Astrocyte (in vitro differentiated cells and primary cell): ENCODE measurements around the gene RUBCNL. TPM values are rescaled to one million over a fixed set of nuclear protein-coding genes. Genes with fewer than 3 reads are reported as not detected.

Source experiments
- DNase-seq: peaks from one replicate; pipeline ENCODE4 v3.0.0-alpha.2; 2010; ENCODE audit warnings: low read depth
- FAIRE-seq: peaks from 2 replicates; lab custom pipeline; 2011; peaks lifted over from hg19 to GRCh38; lab: Jason Lieb, UNC
- H2AFZ ChIP-seq: 2 replicates; pipeline ENCODE4 v1.6.0; 2012; ENCODE audit warnings: low read depth, low read length, inconsistent platforms
- H3K27ac ChIP-seq: 2 replicates; pipeline ENCODE4 v1.5.1; 2011; ENCODE audit warnings: low read depth, low read length, inconsistent platforms
- H3K27me3 ChIP-seq: 2 replicates; pipeline ENCODE4 v1.6.0; 2011; ENCODE audit warnings: low read length, inconsistent platforms; ENCODE audit not compliant: insufficient read depth
- H3K36me3 ChIP-seq: 2 replicates; pipeline ENCODE4 v1.5.1; 2011; ENCODE audit warnings: low read length, inconsistent platforms; ENCODE audit not compliant: insufficient read depth
- H3K4me1 ChIP-seq: 2 replicates; pipeline ENCODE4 v1.5.1; 2011; ENCODE audit warnings: low read length, inconsistent platforms; ENCODE audit not compliant: insufficient read depth
- H3K4me2 ChIP-seq: 2 replicates; pipeline ENCODE4 v1.6.0; 2012; ENCODE audit warnings: low read length, inconsistent platforms
- H3K4me3 ChIP-seq: 2 replicates; pipeline ENCODE4 v1.5.1; 2011; ENCODE audit warnings: low read depth, mild to moderate bottlenecking, low read length, inconsistent platforms; ENCODE audit not compliant: insufficient read depth
- H3K79me2 ChIP-seq: 2 replicates; pipeline ENCODE4 v1.6.0; 2012; ENCODE audit warnings: mild to moderate bottlenecking, low read length, inconsistent platforms; ENCODE audit not compliant: insufficient read depth
- H3K9ac ChIP-seq: 2 replicates; pipeline ENCODE4 v1.6.0; 2012; ENCODE audit warnings: mild to moderate bottlenecking, low read length, inconsistent platforms
- H3K9me3 ChIP-seq: 2 replicates; pipeline ENCODE4 v1.5.1; 2012; ENCODE audit warnings: low read depth, mild to moderate bottlenecking, low read length, inconsistent platforms; ENCODE audit not compliant: insufficient read depth
- H4K20me1 ChIP-seq: 2 replicates; pipeline ENCODE4 v1.6.0; 2012; ENCODE audit warnings: low read length, inconsistent platforms; ENCODE audit not compliant: insufficient read depth
- H3K27ac Mint-ChIP-seq: one replicate; pipeline ENCODE4 v1.8.0; 2021; ENCODE audit warnings: mild to moderate bottlenecking, mixed read lengths; ENCODE audit not compliant: unreplicated experiment
- H3K27me3 Mint-ChIP-seq: one replicate; pipeline ENCODE4 v1.8.0; 2021; ENCODE audit warnings: low read depth, mixed read lengths; ENCODE audit not compliant: unreplicated experiment
- H3K36me3 Mint-ChIP-seq: one replicate; pipeline ENCODE4 v1.8.0; 2021; ENCODE audit warnings: low read depth, mixed read lengths; ENCODE audit not compliant: unreplicated experiment
- H3K4me1 Mint-ChIP-seq: one replicate; pipeline ENCODE4 v1.8.0; 2021; ENCODE audit warnings: low read depth, mixed read lengths; ENCODE audit not compliant: unreplicated experiment
- H3K4me3 Mint-ChIP-seq: one replicate; pipeline ENCODE4 v1.8.0; 2021; ENCODE audit warnings: mild to moderate bottlenecking, moderate library complexity, mixed read lengths; ENCODE audit not compliant: unreplicated experiment
- H3K9me3 Mint-ChIP-seq: one replicate; pipeline ENCODE4 v1.8.0; 2021; ENCODE audit warnings: mild to moderate bottlenecking, mixed read lengths; ENCODE audit not compliant: unreplicated experiment
- CTCF ChIP-seq: IDR thresholded peaks from 2 replicates; pipeline ENCODE4 v1.5.1; 2011; ENCODE audit warnings: low read depth, mild to moderate bottlenecking, inconsistent platforms, low read length, moderate library complexity; ENCODE audit not compliant: insufficient read depth
- EZH2 ChIP-seq: IDR thresholded peaks from 2 replicates; pipeline ENCODE4 v1.6.1; 2012; ENCODE audit warnings: mild to moderate bottlenecking, low read length, inconsistent platforms; ENCODE audit not compliant: insufficient read depth
- total RNA-seq: library from RNA; stranded (reverse); gene quantifications from 2 replicates; pipeline ENCODE4 v1.2.1, GENCODE V29; 2021

The RUBCNL gene
- total RNA-seq, 1 donor from 2014 or later, result 1.5 TPM

DNA sequence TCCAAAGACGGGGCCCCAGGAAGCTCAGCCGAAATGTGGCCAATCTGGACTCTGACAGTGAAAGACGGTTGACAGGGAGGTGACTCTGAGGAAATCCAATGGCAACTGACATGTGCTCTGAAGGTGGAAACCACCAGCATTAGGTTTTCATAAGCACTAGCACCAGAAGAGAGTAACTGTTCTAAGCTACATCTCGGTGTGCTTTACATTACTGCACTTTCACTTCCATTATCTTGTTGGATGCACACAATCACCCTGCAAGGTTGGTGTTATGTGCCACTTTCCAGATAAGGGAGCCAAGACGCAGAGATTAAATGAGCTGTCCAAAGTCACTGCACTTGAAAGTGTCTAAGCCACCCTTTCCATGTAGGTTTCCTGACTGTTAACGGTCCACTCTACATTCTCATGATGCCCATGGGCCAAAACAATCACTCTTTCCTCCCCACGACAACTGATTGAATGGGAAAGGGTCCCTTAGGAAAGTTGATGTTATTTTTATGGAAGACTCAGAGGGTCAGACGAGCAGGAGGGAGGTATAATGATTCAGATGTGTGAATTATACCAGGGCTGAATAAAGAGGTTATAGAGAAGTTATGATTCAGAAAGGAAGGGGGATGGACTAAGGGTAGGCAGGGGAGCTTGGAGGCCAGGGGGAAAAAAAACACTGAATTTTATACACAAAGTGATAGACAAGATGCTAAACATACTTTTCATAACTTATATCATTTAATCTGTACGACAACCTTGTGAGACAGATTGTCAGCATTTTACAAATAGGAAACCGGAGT is 52.8 kb downstream of the RUBCNL start:
- Mint-ChIP-seq H3K4me3 (no peak overlapping the region), H3K27me3 (peaks cover 19% of the 10 kb centered on the region), H3K27ac (no peak overlapping the region), H3K36me3 (no peaks in the 10 kb centered on the region), H3K9me3 (peaks cover 4% of the 10 kb centered on the region), H3K4me1 (peaks cover 4% of the 10 kb centered on the region)
- Histone ChIP-seq H2AFZ (no peak overlapping the region), H3K9ac (no peak overlapping the region), H3K4me1 (peaks cover 5% of the 10 kb centered on the region), H3K27ac (no peak overlapping the region), H3K9me3 (no peaks in the 10 kb centered on the region), H3K79me2 (no peaks in the 10 kb centered on the region), H3K4me2 (no peak overlapping the region), H4K20me1 (no peaks in the 10 kb centered on the region), H3K36me3 (no peaks in the 10 kb centered on the region), H3K27me3 (peaks cover 76% of the 10 kb centered on the region), H3K4me3 (no peak overlapping the region)
- TF ChIP-seq CTCF (no peak), EZH2 (no peak)
- FAIRE-seq (peak; percentile 26), DNase-seq (no peak)

- Histone ChIP-seq H2AFZ (no peak overlapping the region), H3K9me3 (no peaks in the 10 kb centered on the region), H3K4me3 (no peak overlapping the region), H4K20me1 (no peaks in the 10 kb centered on the region), H3K79me2 (no peaks in the 10 kb centered on the region), H3K4me2 (no peak overlapping the region), H3K27ac (no peak overlapping the region), H3K27me3 (peaks cover 79% of the 10 kb centered on the region), H3K9ac (no peak overlapping the region), H3K4me1 (peaks cover 2% of the 10 kb centered on the region), H3K36me3 (no peaks in the 10 kb centered on the region)
- Mint-ChIP-seq H3K4me1 (no peaks in the 10 kb centered on the region), H3K4me3 (no peak overlapping the region), H3K9me3 (peaks cover 4% of the 10 kb centered on the region), H3K27me3 (peaks cover 19% of the 10 kb centered on the region), H3K27ac (no peak overlapping the region), H3K36me3 (no peaks in the 10 kb centered on the region)
- no peak for FAIRE-seq
- DNase-seq, result no peak
- TF ChIP-seq EZH2 (no peak), CTCF (no peak)
These were observed 54.3 kb downstream of the RUBCNL start for GRCh38 chr13:46332772-46333171.

DNA sequence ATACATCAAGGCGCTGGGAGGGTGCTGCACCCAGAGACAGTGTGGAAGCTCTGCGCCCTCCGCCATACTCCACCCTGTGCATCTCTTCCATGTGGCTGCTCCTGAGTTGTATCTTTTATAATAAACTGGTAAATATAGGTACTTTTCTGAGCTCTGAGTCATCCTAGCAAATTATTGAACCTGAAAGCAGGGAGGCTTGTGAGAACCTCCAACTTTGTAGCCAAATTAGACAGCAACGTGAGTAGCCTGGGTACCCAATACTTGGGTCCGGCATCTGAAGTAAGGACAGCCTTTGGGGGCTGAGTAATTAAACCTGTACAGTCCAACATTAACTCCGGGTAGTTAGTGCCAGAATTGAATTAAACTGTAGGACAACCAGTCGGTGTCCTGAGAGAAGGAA is 57.4 kb downstream of the RUBCNL start:
- no peak for FAIRE-seq
- Histone ChIP-seq H3K36me3 (no peaks in the 10 kb centered on the region), H3K9me3 (no peaks in the 10 kb centered on the region), H3K79me2 (no peaks in the 10 kb centered on the region), H3K4me2 (no peak overlapping the region), H3K4me3 (no peak overlapping the region), H3K27ac (no peak overlapping the region), H3K4me1 (peaks cover 2% of the 10 kb centered on the region), H2AFZ (no peak overlapping the region), H3K27me3 (peaks cover 64% of the 10 kb centered on the region), H3K9ac (no peak overlapping the region), H4K20me1 (no peaks in the 10 kb centered on the region)
- Mint-ChIP-seq H3K36me3 (no peaks in the 10 kb centered on the region), H3K4me3 (no peak overlapping the region), H3K27me3 (peaks cover 12% of the 10 kb centered on the region), H3K9me3 (peaks cover 4% of the 10 kb centered on the region), H3K4me1 (no peaks in the 10 kb centered on the region), H3K27ac (no peak overlapping the region)
- no peak for DNase-seq
- TF ChIP-seq CTCF (no peak), EZH2 (no peak)
